Measurements from ENCODE around the gene CRABP1.

The CRABP1 gene

GRCh38 chr15:78316283-78317083 lies 23.7 kb upstream of the CRABP1 start:
- Histone ChIP-seq H3K27me3 (replicated peaks in 2 of 5; ENCODE audit: control insufficient read depth in 4 of 5, insufficient read depth in 5 of 5, low read length in 4 of 5) (peaks cover 0 to 2% (median 0%) of the 10 kb centered on the region in 5 experiments), H3K27ac (ENCODE audit: insufficient read depth in 1 of 2, low read depth in 1 of 2, low read length in 2 of 2, poor library complexity in 1 of 2, severe bottlenecking in 2 of 2) (no peak overlapping the region), H3K4me1 (ENCODE audit: control extremely low read depth in 1 of 4, control insufficient read depth in 4 of 4, insufficient read depth in 4 of 4, low read length in 3 of 4) (no peaks in the 10 kb centered on the region), H3K36me3 (ENCODE audit: control insufficient read depth in 4 of 4, insufficient read depth in 4 of 4, low read length in 3 of 4) (no peaks in the 10 kb centered on the region), H3K9me3 (ENCODE audit: control extremely low read depth in 1 of 5, control insufficient read depth in 4 of 5, insufficient read depth in 2 of 5, low read depth in 1 of 5, low read length in 4 of 5) (no peaks in the 10 kb centered on the region), H3K4me3 (ENCODE audit: control insufficient read depth in 1 of 7, extremely low read depth in 1 of 7, insufficient read depth in 4 of 7, low read depth in 2 of 7, low read length in 6 of 7) (no peak overlapping the region)
- no peak for DNase-seq
- POLR2A ChIA-PET, result interaction anchor here (0.5 to 0.6 kb wide), 2 partner anchors 94 to 112 kb away, joined by 3 to 4 read pairs; no protein-coding TSS in a partner anchor
- CTCF ChIA-PET, result interaction anchor here (0.8 to 2.3 kb wide), 6 partner anchors 8 to 177 kb away, joined by 3 to 16 read pairs (median 3); partner anchors contain the start of gene SKIC8
- WGBS (ENCODE audit: insufficient coverage), result 97% methylated on average over 16 of the region's 17 CpGs

- Histone ChIP-seq H3K4me3 (ENCODE audit: control insufficient read depth in 1 of 7, extremely low read depth in 1 of 7, insufficient read depth in 4 of 7, low read depth in 2 of 7, low read length in 6 of 7) (no peak overlapping the region), H3K27me3 (replicated peaks in 2 of 5; ENCODE audit: control insufficient read depth in 4 of 5, insufficient read depth in 5 of 5, low read length in 4 of 5) (peaks cover 0 to 2% (median 0%) of the 10 kb centered on the region in 5 experiments), H3K9me3 (ENCODE audit: control extremely low read depth in 1 of 5, control insufficient read depth in 4 of 5, insufficient read depth in 2 of 5, low read depth in 1 of 5, low read length in 4 of 5) (no peaks in the 10 kb centered on the region), H3K4me1 (ENCODE audit: control extremely low read depth in 1 of 4, control insufficient read depth in 4 of 4, insufficient read depth in 4 of 4, low read length in 3 of 4) (no peaks in the 10 kb centered on the region), H3K27ac (ENCODE audit: insufficient read depth in 1 of 2, low read depth in 1 of 2, low read length in 2 of 2, poor library complexity in 1 of 2, severe bottlenecking in 2 of 2) (no peak overlapping the region), H3K36me3 (ENCODE audit: control insufficient read depth in 4 of 4, insufficient read depth in 4 of 4, low read length in 3 of 4) (no peaks in the 10 kb centered on the region)
- CTCF ChIA-PET, result interaction anchor here (0.8 to 2.3 kb wide), 5 partner anchors 8 to 176 kb away, joined by 3 to 16 read pairs (median 3); no protein-coding TSS in a partner anchor
- 100% methylated on average over 8 of the region's 8 CpGs for WGBS (ENCODE audit: insufficient coverage)
- DNase-seq, result peak in 1 of 3 donors; percentile 26
- POLR2A ChIA-PET, result no interaction called here
Observed at GRCh38 chr15:78317145-78317836, 22.9 kb upstream of the CRABP1 start.

GRCh38 chr15:78319588-78319987 lies 20.6 kb upstream of the CRABP1 start:
- H3K27ac ChIP-seq (ENCODE audit: insufficient read depth in 1 of 2, low read depth in 1 of 2, low read length in 2 of 2, poor library complexity in 1 of 2, severe bottlenecking in 2 of 2), result no peak overlapping the region
- DNase-seq, result peak in 1 of 3 donors; percentile 18
- H3K27me3 ChIP-seq (replicated peaks in 2 of 5; ENCODE audit: control insufficient read depth in 4 of 5, insufficient read depth in 5 of 5, low read length in 4 of 5), result no peaks in the 10 kb centered on the region

GRCh38 chr15:78320183-78320582 lies 20.0 kb upstream of the CRABP1 start:
- Histone ChIP-seq H3K4me3 (ENCODE audit: control insufficient read depth in 1 of 7, extremely low read depth in 1 of 7, insufficient read depth in 4 of 7, low read depth in 2 of 7, low read length in 6 of 7) (no peak overlapping the region), H3K9me3 (ENCODE audit: control extremely low read depth in 1 of 5, control insufficient read depth in 4 of 5, insufficient read depth in 2 of 5, low read depth in 1 of 5, low read length in 4 of 5) (no peaks in the 10 kb centered on the region), H3K4me1 (ENCODE audit: control extremely low read depth in 1 of 4, control insufficient read depth in 4 of 4, insufficient read depth in 4 of 4, low read length in 3 of 4) (peaks cover 0 to 7% (median 3%) of the 10 kb centered on the region in 4 experiments), H3K27ac (ENCODE audit: insufficient read depth in 1 of 2, low read depth in 1 of 2, low read length in 2 of 2, poor library complexity in 1 of 2, severe bottlenecking in 2 of 2) (no peak overlapping the region), H3K27me3 (replicated peaks in 2 of 5; ENCODE audit: control insufficient read depth in 4 of 5, insufficient read depth in 5 of 5, low read length in 4 of 5) (no peaks in the 10 kb centered on the region), H3K36me3 (ENCODE audit: control insufficient read depth in 4 of 4, insufficient read depth in 4 of 4, low read length in 3 of 4) (no peaks in the 10 kb centered on the region)
- POLR2A ChIA-PET, result no interaction called here
- DNase-seq, result no peak
- no CpG with 5 or more reads among the region's 5 CpGs for WGBS (ENCODE audit: insufficient coverage)
- CTCF ChIA-PET, result interaction anchor here (0.9 to 1.4 kb wide), 5 partner anchors 9 to 163 kb away, joined by 3 to 4 read pairs (median 3); no protein-coding TSS in a partner anchor

More at GRCh38 chr15:78319588-78319987, 20.6 kb upstream of the CRABP1 start:
- peaks cover 0 to 7% (median 3%) of the 10 kb centered on the region in 4 experiments for H3K4me1 ChIP-seq (ENCODE audit: control extremely low read depth in 1 of 4, control insufficient read depth in 4 of 4, insufficient read depth in 4 of 4, low read length in 3 of 4)
- CTCF ChIA-PET, result interaction anchor here (1.0 kb wide), 1 partner anchor 8 kb away, joined by 3 read pairs; no protein-coding TSS in a partner anchor
- no peaks in the 10 kb centered on the region for H3K36me3 ChIP-seq (ENCODE audit: control insufficient read depth in 4 of 4, insufficient read depth in 4 of 4, low read length in 3 of 4)
- no peak overlapping the region for H3K4me3 ChIP-seq (ENCODE audit: control insufficient read depth in 1 of 7, extremely low read depth in 1 of 7, insufficient read depth in 4 of 7, low read depth in 2 of 7, low read length in 6 of 7)
- POLR2A ChIA-PET, result no interaction called here
- 72% methylated on average over 7 of the region's 10 CpGs for WGBS (ENCODE audit: insufficient coverage)
- no peaks in the 10 kb centered on the region for H3K9me3 ChIP-seq (ENCODE audit: control extremely low read depth in 1 of 5, control insufficient read depth in 4 of 5, insufficient read depth in 2 of 5, low read depth in 1 of 5, low read length in 4 of 5)

- ChIA-PET CTCF (interaction anchor here (0.9 to 1.4 kb wide), 6 partner anchors 9 to 162 kb away, joined by 3 to 4 read pairs (median 3); no protein-coding TSS in a partner anchor), POLR2A (no interaction called here)
- DNase-seq, result no peak
- Histone ChIP-seq H3K4me3 (ENCODE audit: control insufficient read depth in 1 of 7, extremely low read depth in 1 of 7, insufficient read depth in 4 of 7, low read depth in 2 of 7, low read length in 6 of 7) (no peak overlapping the region), H3K4me1 (ENCODE audit: control extremely low read depth in 1 of 4, control insufficient read depth in 4 of 4, insufficient read depth in 4 of 4, low read length in 3 of 4) (peaks cover 0 to 7% (median 3%) of the 10 kb centered on the region in 4 experiments), H3K27me3 (replicated peaks in 2 of 5; ENCODE audit: control insufficient read depth in 4 of 5, insufficient read depth in 5 of 5, low read length in 4 of 5) (no peaks in the 10 kb centered on the region), H3K36me3 (ENCODE audit: control insufficient read depth in 4 of 4, insufficient read depth in 4 of 4, low read length in 3 of 4) (no peaks in the 10 kb centered on the region), H3K27ac (ENCODE audit: insufficient read depth in 1 of 2, low read depth in 1 of 2, low read length in 2 of 2, poor library complexity in 1 of 2, severe bottlenecking in 2 of 2) (no peak overlapping the region), H3K9me3 (ENCODE audit: control extremely low read depth in 1 of 5, control insufficient read depth in 4 of 5, insufficient read depth in 2 of 5, low read depth in 1 of 5, low read length in 4 of 5) (no peaks in the 10 kb centered on the region)
- WGBS (ENCODE audit: insufficient coverage), result 93% methylated on average over 17 of the region's 17 CpGs
Observed at GRCh38 chr15:78321041-78321570, 19.0 kb upstream of the CRABP1 start.

GRCh38 chr15:78321786-78322185 lies 18.4 kb upstream of the CRABP1 start:
- Histone ChIP-seq H3K4me1 (ENCODE audit: control extremely low read depth in 1 of 4, control insufficient read depth in 4 of 4, insufficient read depth in 4 of 4, low read length in 3 of 4) (peaks cover 0 to 7% (median 3%) of the 10 kb centered on the region in 4 experiments), H3K9me3 (ENCODE audit: control extremely low read depth in 1 of 5, control insufficient read depth in 4 of 5, insufficient read depth in 2 of 5, low read depth in 1 of 5, low read length in 4 of 5) (no peaks in the 10 kb centered on the region), H3K27ac (ENCODE audit: insufficient read depth in 1 of 2, low read depth in 1 of 2, low read length in 2 of 2, poor library complexity in 1 of 2, severe bottlenecking in 2 of 2) (no peak overlapping the region), H3K27me3 (replicated peaks in 2 of 5; ENCODE audit: control insufficient read depth in 4 of 5, insufficient read depth in 5 of 5, low read length in 4 of 5) (no peaks in the 10 kb centered on the region), H3K4me3 (ENCODE audit: control insufficient read depth in 1 of 7, extremely low read depth in 1 of 7, insufficient read depth in 4 of 7, low read depth in 2 of 7, low read length in 6 of 7) (no peak overlapping the region), H3K36me3 (ENCODE audit: control insufficient read depth in 4 of 4, insufficient read depth in 4 of 4, low read length in 3 of 4) (no peaks in the 10 kb centered on the region)
- CTCF ChIA-PET, result interaction anchor here (1.1 to 1.2 kb wide), 2 partner anchors 10 to 13 kb away, joined by 3 to 4 read pairs; no protein-coding TSS in a partner anchor
- POLR2A ChIA-PET, result no interaction called here
- WGBS (ENCODE audit: insufficient coverage), result 100% methylated on average over 3 of the region's 4 CpGs
- no peak for DNase-seq
